Adrenal gland (tissue), 12 donors: ENCODE data around the gene CLDN18. TPM values are rescaled to one million over a fixed set of nuclear protein-coding genes. Genes with fewer than 3 reads are reported as not detected.

Experiments used
- DNase-seq, 7 donors: peaks; one replicate each; pipeline ENCODE4 v3.0.0-alpha.2; 2019 to 2020
- H3K27ac ChIP-seq, 5 donors: fragments of 200-600 bp; sonication (generic) in 4 of 5; 1 replicate in 3 of 5; 2 replicates in 2 of 5; pipeline versions ENCODE4 v1.5.1 to v1.8.0; 2016 to 2020; ENCODE audit warnings: mild to moderate bottlenecking in 1 of 5
- H3K27me3 ChIP-seq: fragments of 200-600 bp; 2 replicates; pipeline ENCODE4 v1.8.0; 2021
- H3K36me3 ChIP-seq, 2 donors: fragments of 200-600 bp; replicated peaks in 1 of 2; 1 replicate in 1 of 2; 2 replicates in 1 of 2; pipeline versions ENCODE4 v1.5.1 to v1.8.0; 2018 to 2022
- H3K4me1 ChIP-seq, 2 donors: fragments of 200-600 bp; replicated peaks in 1 of 2; 1 replicate in 1 of 2; 2 replicates in 1 of 2; pipeline versions ENCODE4 v1.5.1 to v1.8.0; 2018 to 2021
- H3K4me3 ChIP-seq, 4 donors: fragments of 200-600 bp; sonication (generic) in 3 of 4; one replicate each; pipeline ENCODE4 v1.5.1; 2016 to 2018
- H3K9me3 ChIP-seq, 3 donors: fragments of 200-600 bp; sonication (generic) in 1 of 3; replicated peaks in 1 of 3; 1 replicate in 2 of 3; 2 replicates in 1 of 3; pipeline versions ENCODE4 v1.5.1 to v1.8.0; 2016 to 2021
- POLR2A ChIP-seq, 2 donors: fragments of 450-650 bp; IDR thresholded peaks; one replicate each; pipeline ENCODE4 v1.6.1; 2017; ENCODE audit warnings: antibody characterized with exemption in 2 of 2, mild to moderate bottlenecking in 2 of 2, moderate library complexity in 1 of 2
- WGBS, 4 donors: extraction: QIAGEN DNeasy Blood & Tissue Kit in 2 of 4; methylation state at CpG; one replicate each; pipeline versions ENCODE4 v1.1.5 to v1.1.7; 2013 to 2017; 5-methylcytosine and 5-hydroxymethylcytosine counted together
- intact Hi-C, 2 donors: fragments of 100-400 bp; cut with DNase I; formaldehyde crosslinking; loops; one replicate each; pipeline versions ENCODE4 v1.14.1 to v1.15.0; 2022 to 2023
- polyA plus RNA-seq, 3 donors: library from polyadenylated mRNA; stranded (reverse); fragments of 200-250 nt in 2 of 3; fragments of 350-450 nt in 1 of 3; fragmentation: Illumina TruSeq in 1 of 3; extraction: RNeasy Lipid Tissue Mini Kit (QIAGEN cat#74804) in 1 of 3; gene quantifications; one replicate each; pipeline ENCODE4 v1.2.3, GENCODE V29; 2013 to 2014
- total RNA-seq, 9 donors: library from RNA; depleted of rRNA in 4 of 9; stranded (reverse); fragments of >200 nt in 4 of 9; fragments of 120-200 nt in 1 of 9; fragmentation: NEBNext Ultra II Directional in 1 of 9; extraction: Animal tissue kit (Norgen Biotek cat#: 25700) in 1 of 9; gene quantifications; one replicate each; pipeline versions ENCODE4 v1.1.0 to v1.2.4, GENCODE V29; 2013 to 2023
- TF ChIP-seq, protein P1 (sequence below), 6 experiments: fragments of 450-650 bp in 4 of 6; fragments of 200-600 bp in 2 of 6; sonication (generic) in 1 of 6; IDR thresholded peaks; 1 replicate in 5 of 6; 2 replicates in 1 of 6; pipeline versions ENCODE4 v1.5.1 to v1.8.0; 2016 to 2021; ENCODE audit warnings: antibody characterized with exemption in 6 of 6, mild to moderate bottlenecking in 2 of 6, moderate library complexity in 1 of 6
- donor health status: healthy with polysubstance abuse.
- donor health status: Bipolar disorder and iron deficiency.
- donor health status: DM: yes; HTN: yes; CAD: no.
- donor health status: DM: no; HTN: no; CAD: no.
- donor health status: DM: no; HTN: no; CAD: no.
- donor health status: DM: yes; HTN: yes; CAD: no.

CLDN18 gene
- total and polyA plus RNA-seq, 12 donors: 0.03 to 0.31 (median 0.21) TPM; not detected in 8

- no peak for TF ChIP-seq POLR2A (IDR thresholded peaks at IDR 0.05)
- TF ChIP-seq, protein P1, sequence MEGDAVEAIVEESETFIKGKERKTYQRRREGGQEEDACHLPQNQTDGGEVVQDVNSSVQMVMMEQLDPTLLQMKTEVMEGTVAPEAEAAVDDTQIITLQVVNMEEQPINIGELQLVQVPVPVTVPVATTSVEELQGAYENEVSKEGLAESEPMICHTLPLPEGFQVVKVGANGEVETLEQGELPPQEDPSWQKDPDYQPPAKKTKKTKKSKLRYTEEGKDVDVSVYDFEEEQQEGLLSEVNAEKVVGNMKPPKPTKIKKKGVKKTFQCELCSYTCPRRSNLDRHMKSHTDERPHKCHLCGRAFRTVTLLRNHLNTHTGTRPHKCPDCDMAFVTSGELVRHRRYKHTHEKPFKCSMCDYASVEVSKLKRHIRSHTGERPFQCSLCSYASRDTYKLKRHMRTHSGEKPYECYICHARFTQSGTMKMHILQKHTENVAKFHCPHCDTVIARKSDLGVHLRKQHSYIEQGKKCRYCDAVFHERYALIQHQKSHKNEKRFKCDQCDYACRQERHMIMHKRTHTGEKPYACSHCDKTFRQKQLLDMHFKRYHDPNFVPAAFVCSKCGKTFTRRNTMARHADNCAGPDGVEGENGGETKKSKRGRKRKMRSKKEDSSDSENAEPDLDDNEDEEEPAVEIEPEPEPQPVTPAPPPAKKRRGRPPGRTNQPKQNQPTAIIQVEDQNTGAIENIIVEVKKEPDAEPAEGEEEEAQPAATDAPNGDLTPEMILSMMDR (IDR thresholded peaks at IDR 0.05): no peak
- peaks cover 0 to 6% of the 10 kb centered on the region in 2 donors for H3K4me1 ChIP-seq
- H3K4me3 ChIP-seq: no peak overlapping the region
- no peaks in the 10 kb centered on the region for H3K36me3 ChIP-seq
- no peak overlapping the region for H3K27ac ChIP-seq
- H3K9me3 ChIP-seq: no peaks in the 10 kb centered on the region
- no peaks in the 10 kb centered on the region for H3K27me3 ChIP-seq
- DNase-seq: no peak
- WGBS, 4 donors: 93 to 96% (median 94%) methylated on average over 1 of the region's 1 CpG
- intact Hi-C loops: no loop called here
These were observed 44.1 kb downstream of the CLDN18 start for GRCh38 chr3:138054057-138054456.

GRCh38 chr3:138057384-138057783, 47.4 kb downstream of the CLDN18 start:
- no peak for TF ChIP-seq POLR2A (IDR thresholded peaks at IDR 0.05)
- TF ChIP-seq, protein P1 (IDR thresholded peaks at IDR 0.05): no peak
- Histone ChIP-seq H3K4me3 (no peak overlapping the region), H3K36me3 (no peaks in the 10 kb centered on the region), H3K4me1 (peaks cover 0 to 12% of the 10 kb centered on the region in 2 donors), H3K27ac (no peak overlapping the region), H3K27me3 (no peaks in the 10 kb centered on the region), H3K9me3 (no peaks in the 10 kb centered on the region)
- intact Hi-C loops: no loop called here
- DNase-seq: no peak
- 82 to 90% (median 86%) methylated on average over 3 of the region's 3 CpGs for WGBS, 4 donors

- no peak for TF ChIP-seq POLR2A (IDR thresholded peaks at IDR 0.05)
- TF ChIP-seq, protein P1 (IDR thresholded peaks at IDR 0.05): no peak
- no peaks in the 10 kb centered on the region for H3K27me3 ChIP-seq
- no peaks in the 10 kb centered on the region for H3K9me3 ChIP-seq
- no peaks in the 10 kb centered on the region for H3K36me3 ChIP-seq
- DNase-seq: peak in 3 of 7 donors; percentile 8 to 30 (median 21)
- no peak overlapping the region for H3K4me3 ChIP-seq
- H3K4me1 ChIP-seq: peaks cover 0 to 12% of the 10 kb centered on the region in 2 donors
- no peak overlapping the region for H3K27ac ChIP-seq
- intact Hi-C loops: no loop called here
These were observed 49.3 kb downstream of the CLDN18 start for GRCh38 chr3:138059261-138059660.

- intact Hi-C loops: no loop called here
- Histone ChIP-seq H3K4me3 (no peak overlapping the region), H3K9me3 (no peaks in the 10 kb centered on the region), H3K4me1 (peaks cover 0 to 12% of the 10 kb centered on the region in 2 donors), H3K27me3 (no peaks in the 10 kb centered on the region), H3K36me3 (no peaks in the 10 kb centered on the region), H3K27ac (no peak overlapping the region)
- TF ChIP-seq POLR2A (IDR thresholded peaks at IDR 0.05): no peak
- TF ChIP-seq, protein P1 (IDR thresholded peaks at IDR 0.05): no peak
- WGBS, 4 donors: 40 to 90% (median 57%) methylated on average over 1 to 2 of the region's 2 CpGs
- DNase-seq: no peak
These were observed 50.8 kb downstream of the CLDN18 start for GRCh38 chr3:138060792-138061191.
